GM21529 (cell line): ENCODE measurements around the gene AGBL2.
A peak's percentile ranks its signal among the peaks of the same experiment; 100 is the strongest.
"Not testable (repeated sequence)": the region's sequence is repeated elsewhere in the genome, so short reads cannot be mapped to it uniquely, and the experiment has no call there.

Experiments used
- ATAC-seq: cut with Tn5 transposase; IDR thresholded peaks from one replicate; pipeline ENCODE4 v1.9.1; 2021; ENCODE audit not compliant: unreplicated experiment

AGBL2 gene, protein sequence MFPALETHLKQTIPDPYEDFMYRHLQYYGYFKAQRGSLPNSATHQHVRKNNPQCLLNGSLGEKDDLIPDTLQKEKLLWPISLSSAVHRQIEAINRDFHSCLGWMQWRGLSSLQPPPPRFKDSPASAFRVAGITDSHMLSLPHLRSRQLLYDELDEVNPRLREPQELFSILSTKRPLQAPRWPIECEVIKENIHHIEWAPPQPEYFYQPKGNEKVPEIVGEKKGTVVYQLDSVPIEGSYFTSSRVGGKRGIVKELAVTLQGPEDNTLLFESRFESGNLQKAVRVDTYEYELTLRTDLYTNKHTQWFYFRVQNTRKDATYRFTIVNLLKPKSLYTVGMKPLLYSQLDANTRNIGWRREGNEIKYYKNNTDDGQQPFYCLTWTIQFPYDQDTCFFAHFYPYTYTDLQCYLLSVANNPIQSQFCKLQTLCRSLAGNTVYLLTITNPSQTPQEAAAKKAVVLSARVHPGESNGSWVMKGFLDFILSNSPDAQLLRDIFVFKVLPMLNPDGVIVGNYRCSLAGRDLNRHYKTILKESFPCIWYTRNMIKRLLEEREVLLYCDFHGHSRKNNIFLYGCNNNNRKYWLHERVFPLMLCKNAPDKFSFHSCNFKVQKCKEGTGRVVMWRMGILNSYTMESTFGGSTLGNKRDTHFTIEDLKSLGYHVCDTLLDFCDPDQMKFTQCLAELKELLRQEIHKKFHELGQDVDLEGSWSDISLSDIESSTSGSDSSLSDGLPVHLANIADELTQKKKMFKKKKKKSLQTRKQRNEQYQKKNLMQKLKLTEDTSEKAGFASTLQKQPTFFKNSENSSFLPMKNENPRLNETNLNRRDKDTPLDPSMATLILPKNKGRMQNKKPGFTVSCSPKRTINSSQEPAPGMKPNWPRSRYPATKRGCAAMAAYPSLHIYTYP

DNA sequence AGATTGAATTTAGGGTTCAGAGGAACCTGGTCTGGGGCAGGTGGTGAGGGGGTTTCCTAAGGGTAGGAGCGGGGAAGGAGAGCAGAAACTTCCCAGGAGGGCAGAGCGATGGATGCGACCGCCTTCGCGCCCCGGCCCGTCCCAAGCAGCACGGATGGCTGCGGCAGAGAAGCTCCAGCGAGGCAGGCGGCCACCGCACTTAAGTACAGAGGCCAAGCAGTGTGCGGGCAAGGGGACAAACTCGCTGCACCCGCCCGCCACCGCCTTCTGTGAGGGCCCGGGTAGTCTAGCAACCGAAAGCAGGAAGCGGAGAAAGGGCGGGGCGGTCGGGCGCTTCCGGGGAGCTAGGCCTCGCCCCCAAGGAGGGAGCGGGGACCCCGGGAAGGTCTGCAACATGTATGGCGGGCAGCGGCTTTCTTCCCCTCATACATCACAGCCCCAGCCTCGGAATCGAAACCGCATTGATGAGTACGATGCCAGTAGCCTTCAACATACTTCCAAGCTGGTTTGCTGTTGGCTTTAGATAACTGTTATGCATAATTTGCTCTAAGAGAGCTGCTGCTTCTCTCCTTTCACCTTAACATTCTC is at the start of gene AGBL2:
Gene AGBL2 (minus strand): TSS at position 288 of the 588 bp plus-strand sequence. CDS start 719 bp downstream, outside the sequence.
- peak; percentile 98 for ATAC-seq

DNA sequence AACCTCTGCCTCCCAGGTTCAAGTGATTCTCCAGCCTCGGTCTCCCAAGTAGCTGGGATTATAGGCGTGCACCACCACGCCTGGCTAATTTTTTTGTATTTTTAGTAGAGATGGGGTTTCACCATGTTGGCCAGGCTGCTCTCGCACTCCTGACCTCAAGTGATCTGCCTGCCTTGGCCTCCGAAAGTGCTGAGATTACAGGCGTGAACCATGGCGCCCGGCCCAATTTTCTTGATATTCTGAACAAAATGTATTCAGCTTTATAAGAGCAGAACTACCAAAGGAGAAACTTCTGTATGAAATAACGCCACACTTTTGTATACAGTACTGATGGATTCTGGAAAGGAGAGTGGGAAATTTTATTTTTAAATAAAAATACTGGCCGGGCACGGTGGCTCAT is 44.1 kb upstream of the AGBL2 start:
- not testable (repeated sequence) for ATAC-seq

DNA sequence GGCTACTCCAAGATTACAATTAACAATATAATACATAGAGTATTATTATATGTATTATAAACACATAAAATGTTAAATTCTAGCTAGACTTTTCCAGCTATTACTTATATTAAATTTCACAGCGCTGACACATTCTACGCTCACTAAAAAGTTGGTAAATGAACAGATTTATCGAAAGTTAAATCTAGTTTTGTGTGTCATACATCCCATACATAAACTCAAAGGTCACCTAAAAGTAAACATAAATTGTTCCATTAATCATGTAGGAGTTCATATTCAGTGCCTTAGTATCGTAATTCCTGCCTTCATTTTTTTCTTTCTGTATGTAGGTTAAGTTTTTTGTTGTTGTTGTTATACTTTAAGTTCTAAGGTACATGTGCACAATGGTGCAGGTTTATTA is 41.0 kb upstream of the AGBL2 start:
- ATAC-seq: no peak

DNA sequence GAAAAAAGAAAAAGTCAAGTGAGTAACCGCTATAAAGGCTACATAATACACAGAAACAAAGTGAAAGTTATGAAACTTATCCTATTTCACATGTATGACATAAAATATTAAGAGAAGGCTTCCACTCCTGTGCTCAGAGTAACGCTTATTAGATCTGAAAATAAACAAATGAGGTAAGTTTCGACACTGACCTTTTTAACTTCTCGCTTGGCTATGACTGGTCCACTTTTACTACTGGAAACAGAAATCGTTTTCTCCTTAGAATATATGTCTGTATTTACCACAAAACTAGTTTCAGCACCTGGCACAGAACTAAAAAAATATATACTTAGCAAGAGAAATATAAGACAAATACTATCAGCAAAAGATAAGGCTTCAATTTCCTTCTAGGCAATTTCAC is 35.6 kb upstream of the AGBL2 start:
- no peak for ATAC-seq

DNA sequence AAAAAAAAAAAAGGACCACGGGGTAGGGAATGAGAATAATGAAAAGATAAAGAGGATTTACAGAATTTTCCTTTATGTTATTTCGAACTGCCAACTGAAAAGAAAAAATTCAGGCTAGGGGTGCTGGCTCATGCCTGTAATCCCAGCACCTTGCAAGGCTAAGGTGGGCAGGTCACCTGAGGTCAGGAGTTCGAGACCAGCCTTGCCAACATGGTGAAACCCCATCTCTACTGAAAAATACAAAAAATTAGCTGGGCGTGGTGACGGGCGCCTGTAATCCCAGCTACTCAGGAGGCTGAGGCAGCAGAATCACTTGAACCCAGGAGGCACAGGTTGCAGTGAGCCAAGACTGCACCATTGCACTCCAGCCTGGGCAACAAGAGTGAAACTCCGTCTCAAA is 27.3 kb upstream of the AGBL2 start:
- not testable (repeated sequence) for ATAC-seq

DNA sequence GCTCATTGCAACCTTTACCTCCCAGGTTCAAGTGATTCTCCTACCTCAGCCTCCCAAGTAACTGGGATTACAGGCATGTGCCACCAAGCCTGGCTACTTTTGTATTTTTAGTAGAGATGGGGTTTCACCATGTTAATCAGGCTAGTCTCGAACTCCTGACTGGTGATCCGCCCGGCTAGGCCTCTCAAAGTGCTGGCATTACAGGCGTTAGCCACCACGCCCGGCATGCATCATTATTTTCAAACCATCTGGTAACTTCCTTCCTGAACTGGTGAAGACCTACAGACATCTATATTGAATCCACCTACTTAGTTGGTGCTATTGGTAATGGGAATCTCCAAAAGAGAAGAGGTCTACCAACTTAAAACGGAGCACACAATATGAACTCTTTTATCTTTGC is 22.6 kb upstream of the AGBL2 start:
- ATAC-seq: not testable (repeated sequence)

DNA sequence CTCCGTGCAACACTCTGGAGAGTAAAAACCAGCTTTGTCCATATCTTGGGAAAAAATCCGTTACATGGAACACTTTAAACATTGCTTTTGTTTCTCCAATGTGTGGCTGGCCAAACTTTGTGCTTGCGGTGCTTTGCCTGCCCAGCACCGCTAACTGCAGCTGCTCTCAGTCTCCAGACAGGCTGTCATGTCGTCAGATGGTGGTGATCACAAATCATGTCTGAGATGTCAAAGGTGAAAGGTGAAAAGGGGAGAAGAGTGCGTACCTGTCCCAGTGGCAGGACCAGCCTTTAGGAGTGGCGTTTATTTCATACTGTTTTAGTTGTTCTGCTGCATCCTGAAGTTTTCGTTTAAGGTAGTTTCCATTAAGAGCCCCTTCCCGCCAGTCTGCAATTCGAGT is 17.1 kb upstream of the AGBL2 start:
- ATAC-seq: no peak

DNA sequence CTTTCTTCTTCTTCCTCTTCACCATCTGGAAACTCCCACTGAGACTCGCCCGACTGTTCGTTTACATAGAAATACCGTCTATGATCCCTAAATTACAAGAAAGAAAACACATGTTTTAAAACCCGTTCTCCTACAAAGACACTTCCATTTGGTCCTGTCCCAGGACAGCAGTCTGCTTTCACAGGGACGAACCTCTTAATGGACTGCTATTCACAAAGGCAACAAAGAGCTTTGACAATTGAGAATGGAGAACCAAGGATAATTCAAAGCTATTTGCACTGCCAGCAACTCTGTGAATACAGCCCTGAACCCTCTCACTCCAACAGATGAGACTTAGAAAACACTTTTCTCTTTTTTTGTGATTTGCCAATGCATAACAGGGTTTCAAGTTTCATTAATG is 16.3 kb upstream of the AGBL2 start:
- ATAC-seq: no peak

DNA sequence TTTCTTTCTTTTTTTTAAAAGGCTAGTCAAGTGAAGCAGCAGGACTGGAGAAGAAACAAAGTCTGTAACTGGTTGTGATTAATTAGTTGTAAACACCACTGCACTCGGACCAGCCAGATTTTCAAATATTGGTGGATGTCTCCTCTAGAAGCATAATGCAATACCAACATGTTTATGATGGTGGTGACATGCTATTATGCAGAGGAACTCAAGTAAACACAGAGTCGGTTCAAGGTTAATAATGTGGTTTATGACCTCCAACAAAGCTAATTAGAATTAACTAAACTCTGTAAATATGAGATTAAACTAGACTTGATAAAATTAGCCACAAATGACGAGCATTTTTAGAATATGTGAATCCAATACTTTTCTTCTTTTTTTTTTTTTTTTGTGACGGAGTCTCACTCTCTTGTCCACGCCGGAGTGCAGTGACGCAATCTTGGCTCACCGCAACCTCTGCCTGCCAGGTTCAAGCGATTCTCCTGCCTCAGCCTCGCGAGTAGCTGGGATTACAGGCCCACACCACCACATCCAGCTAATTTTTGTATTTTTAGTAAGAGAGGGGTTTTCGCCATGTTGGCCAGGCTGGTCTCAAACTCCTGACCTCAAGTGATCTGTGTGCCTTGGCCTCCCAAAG is 11.8 kb upstream of the AGBL2 start:
- ATAC-seq: no peak

DNA sequence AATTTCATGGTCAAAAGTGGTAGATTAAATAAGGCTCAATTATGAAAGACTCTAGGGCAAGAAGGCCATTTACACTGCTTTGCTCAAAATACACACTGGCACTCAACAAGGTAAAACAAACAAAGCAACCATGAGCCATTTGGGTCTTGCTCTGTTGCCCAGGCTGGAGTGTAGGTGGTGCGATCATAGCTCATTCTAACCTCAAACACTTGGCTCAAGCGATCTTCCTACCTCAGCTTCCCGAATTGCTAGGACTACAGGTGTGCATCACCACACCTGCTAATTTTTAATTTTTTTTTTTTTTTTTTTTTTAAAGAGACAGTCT is 10.9 kb upstream of the AGBL2 start:
- no peak for ATAC-seq

DNA sequence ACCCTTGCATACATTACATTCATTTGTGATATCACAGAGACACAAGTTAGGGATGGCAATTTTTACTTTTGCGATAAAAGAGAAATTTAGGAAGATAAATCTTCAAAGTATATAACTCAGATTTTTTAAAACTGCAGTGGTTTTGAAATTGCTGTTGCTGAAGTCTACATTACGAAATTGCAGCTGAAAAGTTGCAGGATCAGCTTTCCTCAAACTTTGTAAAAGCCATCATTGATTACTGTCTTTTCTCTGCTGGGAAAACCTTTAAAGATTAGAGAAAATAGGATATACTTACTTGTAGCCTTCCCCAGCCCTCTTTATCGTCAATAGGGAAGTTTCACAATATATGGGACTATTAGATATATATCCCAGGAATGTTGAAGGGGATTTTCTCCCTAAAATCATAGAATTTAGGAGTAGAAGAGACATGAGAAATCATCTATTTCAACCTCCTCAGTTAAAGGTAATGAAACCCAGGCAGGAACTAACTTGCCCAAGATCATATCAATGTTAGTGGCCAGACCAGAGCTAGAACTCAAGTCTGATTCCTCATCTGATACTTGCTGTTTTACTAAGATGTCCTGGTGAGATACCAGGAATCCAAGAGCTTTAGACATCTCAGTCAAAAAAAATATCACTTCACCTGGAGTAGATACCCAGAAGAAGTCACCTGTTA is 10.4 kb upstream of the AGBL2 start:
- no peak for ATAC-seq

DNA sequence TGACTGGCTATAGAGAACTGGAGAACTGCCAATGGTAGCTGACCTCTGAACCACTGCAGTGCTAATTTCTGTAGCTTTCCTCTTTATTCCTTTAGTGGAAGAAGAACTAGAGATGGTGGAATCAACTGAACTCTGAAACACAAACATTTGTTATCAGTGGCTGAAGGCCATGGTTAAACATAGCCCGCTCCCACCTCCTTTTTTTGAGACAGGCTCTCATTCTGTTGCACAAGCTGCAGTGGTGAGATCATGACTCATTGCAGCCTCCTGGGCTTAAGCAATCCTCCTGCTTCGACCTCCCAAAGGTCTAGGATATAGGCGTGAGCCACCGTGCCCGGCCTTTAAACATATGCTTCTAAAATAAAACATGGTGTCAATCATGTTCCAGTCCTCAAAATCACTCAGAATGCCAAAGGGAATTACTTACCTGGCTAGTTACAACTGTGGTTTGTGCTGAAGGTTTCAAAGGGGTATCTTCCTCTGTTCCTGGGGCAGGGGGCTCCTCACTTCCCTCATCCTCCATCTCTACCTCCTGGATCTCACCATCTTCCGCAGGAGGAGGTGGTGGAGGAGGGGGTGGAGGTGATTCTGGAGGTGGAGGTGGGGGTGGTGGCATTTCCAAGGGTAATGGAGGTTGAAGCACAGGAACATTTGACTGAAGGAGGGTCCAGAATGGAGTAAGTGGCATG is 9.0 kb upstream of the AGBL2 start:
- no peak for ATAC-seq

DNA sequence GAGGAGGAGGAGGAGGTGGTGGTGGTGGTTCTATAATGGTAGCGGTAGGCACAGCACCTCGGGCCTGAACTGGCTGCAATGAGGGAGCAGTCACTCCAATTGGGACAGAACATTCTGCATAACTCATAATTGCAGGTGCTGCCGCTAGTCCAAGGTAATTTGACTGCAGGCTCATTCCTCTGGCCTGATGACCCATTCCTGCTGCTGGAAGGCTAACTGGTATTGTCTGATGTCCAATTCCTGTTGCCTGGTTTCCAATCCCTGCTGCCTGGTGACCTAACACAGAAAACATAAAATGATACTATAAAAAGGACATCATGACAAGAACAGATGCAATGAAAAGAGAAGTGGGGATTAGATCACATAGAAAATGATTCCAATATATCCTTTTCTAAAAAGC is 7.9 kb upstream of the AGBL2 start:
- no peak for ATAC-seq

DNA sequence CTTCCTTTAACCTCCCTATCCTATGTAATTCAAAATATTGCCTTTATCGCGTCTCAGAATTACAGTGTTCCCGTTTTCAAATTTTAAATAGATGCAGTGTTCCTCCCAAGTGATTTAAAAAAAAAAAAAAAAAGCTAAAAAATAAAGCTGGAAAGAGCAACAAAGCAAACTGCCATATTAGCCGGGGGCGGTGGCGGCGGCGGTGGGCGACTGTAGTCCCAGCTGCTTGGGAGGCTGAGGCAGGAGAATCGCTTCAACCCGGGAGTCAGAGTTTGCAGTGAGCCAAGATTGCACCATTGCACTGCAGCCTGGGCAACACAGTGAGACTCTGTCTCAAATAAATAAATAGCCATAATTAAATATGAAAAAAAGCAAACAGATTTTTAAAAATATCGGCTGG is 5.5 kb upstream of the AGBL2 start:
- no peak for ATAC-seq

DNA sequence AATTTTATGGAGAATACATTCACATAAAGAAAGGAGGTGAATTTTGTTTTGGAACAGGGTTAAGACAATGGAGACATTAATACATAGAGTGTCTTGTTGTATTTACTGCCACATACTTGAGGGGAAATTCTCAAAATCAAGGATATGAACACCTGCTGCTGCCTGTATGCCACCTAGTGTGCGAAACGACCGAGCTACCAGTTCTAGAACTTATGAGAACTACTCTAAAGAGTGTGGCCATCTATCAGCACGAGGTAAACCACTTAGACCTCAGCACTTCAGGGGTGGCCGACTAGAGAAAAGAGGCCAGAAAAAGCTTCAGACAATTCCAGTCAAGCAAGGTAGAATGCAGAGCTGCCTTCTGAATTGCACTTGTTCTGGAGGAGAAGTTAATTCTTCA is 1.5 kb upstream of the AGBL2 start:
- ATAC-seq: no peak

DNA sequence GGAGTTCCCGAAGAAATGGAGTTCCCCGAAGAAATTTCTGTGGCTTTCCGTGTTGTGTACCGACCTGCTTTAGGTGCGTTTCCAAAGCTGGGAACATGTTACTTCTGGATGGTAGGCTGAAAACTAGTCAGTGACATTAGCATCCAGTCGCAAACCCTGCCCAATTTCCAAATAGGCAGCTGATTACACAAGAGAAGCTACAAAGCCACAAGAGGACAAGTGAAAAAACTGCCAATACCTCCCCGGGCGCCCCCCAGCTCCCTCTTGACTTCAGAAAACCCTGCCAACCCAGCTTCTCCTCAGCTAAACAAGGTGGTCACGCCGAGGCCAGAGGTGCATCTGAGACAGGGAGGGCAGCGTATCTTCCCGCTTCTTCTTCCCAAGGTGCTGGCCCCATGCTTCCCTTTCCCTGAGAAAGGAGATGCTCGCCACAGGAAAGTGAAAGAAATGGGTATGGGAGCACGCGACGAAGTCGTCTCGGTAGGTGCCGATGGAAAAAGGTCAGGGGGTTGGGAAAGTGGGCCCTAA is 551 bp downstream of the AGBL2 start:
- no peak for ATAC-seq

DNA sequence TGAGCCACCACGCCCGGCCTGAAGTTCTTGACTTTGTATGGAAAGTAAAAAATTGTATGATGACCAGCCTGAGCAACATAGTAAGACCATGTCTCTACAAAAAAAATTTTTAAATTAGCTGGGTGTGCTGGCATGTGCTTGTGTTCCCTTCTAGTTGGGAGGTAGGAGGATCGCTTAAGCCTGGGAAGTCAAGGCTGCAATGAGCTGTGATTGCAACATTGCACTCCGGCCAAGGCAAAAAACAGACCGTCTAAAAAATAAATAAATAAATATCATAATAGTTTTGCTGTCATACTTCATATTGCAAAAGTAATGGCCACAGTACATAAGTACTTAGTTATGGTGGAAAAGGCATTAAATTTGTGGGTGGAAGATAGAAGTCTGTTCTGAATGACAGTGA is 3.4 kb downstream of the AGBL2 start:
- ATAC-seq: no peak

DNA sequence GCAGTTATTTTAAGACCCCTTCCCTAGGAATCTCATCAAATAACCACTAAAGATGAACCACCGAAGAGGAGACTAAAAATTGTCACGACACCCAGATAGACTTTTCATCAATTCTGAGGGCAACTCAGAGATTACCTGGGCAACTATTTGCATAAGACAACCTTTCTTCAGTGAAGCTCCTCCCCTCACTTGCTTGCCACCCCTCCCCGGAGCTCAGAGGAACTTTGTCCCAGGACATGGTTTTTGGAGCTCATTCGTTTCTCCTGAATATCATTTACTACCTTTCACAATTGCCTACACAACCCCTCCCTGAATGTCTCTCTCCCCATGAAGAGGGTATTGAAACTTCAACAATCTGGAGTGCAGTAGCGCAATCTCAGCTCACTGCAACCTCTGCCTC is 3.9 kb downstream of the AGBL2 start:
- ATAC-seq: no peak

DNA sequence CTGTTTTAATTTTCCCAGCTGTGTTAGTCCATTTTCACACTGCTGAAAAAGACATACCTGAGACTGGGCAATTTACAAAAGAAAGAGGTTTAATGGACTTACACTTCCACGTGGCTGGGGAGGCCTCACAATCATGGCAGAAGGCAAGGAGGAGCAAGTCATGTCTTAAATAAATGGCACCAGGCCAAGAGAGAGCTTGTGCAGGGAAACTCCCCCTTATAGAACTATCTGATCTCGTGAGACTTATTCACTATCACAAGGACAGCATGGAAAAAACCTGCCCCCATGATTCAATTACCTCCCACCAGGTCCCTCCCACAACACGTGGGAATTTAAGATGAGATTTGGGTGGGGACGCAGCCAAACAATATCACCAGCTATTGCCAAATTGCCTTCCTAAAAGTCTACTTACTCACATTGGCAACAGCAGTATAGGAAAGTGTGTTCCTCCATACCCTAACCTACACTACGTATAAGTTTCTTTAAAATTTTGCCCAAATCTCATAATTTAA is 7.8 kb downstream of the AGBL2 start:
- ATAC-seq: not testable (repeated sequence)

DNA sequence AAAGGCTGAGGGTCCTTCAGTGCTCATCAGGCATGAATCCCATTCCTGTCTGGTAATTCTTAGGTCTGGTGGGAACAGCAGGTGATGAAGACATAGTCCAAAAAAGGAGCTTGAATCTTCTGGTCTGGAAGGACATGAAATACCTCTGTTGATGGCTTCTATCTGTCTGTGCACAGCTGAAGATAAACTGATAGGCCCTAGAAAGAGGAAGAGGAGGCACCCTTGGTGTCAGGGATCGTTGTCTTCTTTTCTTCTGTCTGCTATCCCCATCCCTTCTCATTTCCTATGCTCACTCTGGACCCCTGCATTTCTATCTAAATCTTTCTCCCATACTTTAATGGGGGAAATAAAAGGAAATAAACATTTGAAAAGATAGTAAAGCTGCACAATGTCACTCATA is 9.4 kb downstream of the AGBL2 start:
- ATAC-seq: no peak
